ENCODE measurements around the gene CRYGS.

The CRYGS gene

GRCh38 chr3:186540221-186540834 lies 3.9 kb downstream of the CRYGS start (continued):
- TF ChIP-seq ZNF214 (tag by site-specific recombination; IDR thresholded peaks at IDR 0.05; ENCODE audit: borderline replicate concordance) (no peak), TCF7L2 (IDR thresholded peaks at IDR 0.05; ENCODE audit: borderline replicate concordance, low read depth, low read length) (no peak), ZNF280D (tag by site-specific recombination; IDR thresholded peaks at IDR 0.05) (no peak), ZNF660 (tag by site-specific recombination; IDR thresholded peaks at IDR 0.05) (peak; percentile 83; the same call in 1 of the 2 replicates), ZNF792 (tag by site-specific recombination; IDR thresholded peaks at IDR 0.05) (no peak), ZNF248 (tag by site-specific recombination; IDR thresholded peaks at IDR 0.05) (no peak), PBX3 (CRISPR knock-in tag; IDR thresholded peaks at IDR 0.05) (no peak), ZFP3 (tag by site-specific recombination; IDR thresholded peaks at IDR 0.05; ENCODE audit: low read depth) (no peak), ZNF157 (tag by site-specific recombination; IDR thresholded peaks at IDR 0.05) (no peak), ZNF174 (tag by site-specific recombination; IDR thresholded peaks at IDR 0.05) (no peak), ZNF549 (tag by site-specific recombination; IDR thresholded peaks at IDR 0.05) (no peak), ZNF488 (tag by site-specific recombination; IDR thresholded peaks at IDR 0.05) (no peak), KLF9 (tag by site-specific recombination; IDR thresholded peaks at IDR 0.05; ENCODE audit: low read depth) (no peak), ZNF776 (tag by site-specific recombination; IDR thresholded peaks at IDR 0.05; ENCODE audit: borderline replicate concordance) (no peak), KLF7 (tag by site-specific recombination; IDR thresholded peaks at IDR 0.05; ENCODE audit: borderline replicate concordance) (no peak), ZNF416 (tag by site-specific recombination; IDR thresholded peaks at IDR 0.05) (no peak), ZNF366 (tag by site-specific recombination; conservative IDR thresholded peaks at IDR 0.05) (0 out of 2 replicates have a peak, but pooled peaks have one; percentile 29), ZNF211 (tag by site-specific recombination; IDR thresholded peaks at IDR 0.05; ENCODE audit: low read depth) (no peak), ZNF596 (tag by site-specific recombination; IDR thresholded peaks at IDR 0.05) (no peak), ZBTB44 (tag by site-specific recombination; IDR thresholded peaks at IDR 0.05) (no peak), ZNF510 (tag by site-specific recombination; IDR thresholded peaks at IDR 0.05; ENCODE audit: insufficient replicate concordance) (no peak), ZFHX2 (tag by site-specific recombination; conservative IDR thresholded peaks at IDR 0.05) (no peak), YY1 (tag by site-specific recombination; IDR thresholded peaks at IDR 0.05) (no peak), SP7 (tag by site-specific recombination; IDR thresholded peaks at IDR 0.05) (0 out of 2 replicates have a peak, but pooled peaks have one; percentile 24), INSM2 (tag by site-specific recombination; IDR thresholded peaks at IDR 0.05) (no peak), ZNF585B (tag by site-specific recombination; IDR thresholded peaks at IDR 0.05) (no peak), ZBTB11 (tag by site-specific recombination; conservative IDR thresholded peaks at IDR 0.05; ENCODE audit: low read depth) (no peak)
